NCI-H2196 treated with DMSO at 0.1 percent for 48 hours (cell line): ENCODE measurements around the gene ABI3BP.

ENCODE experiments used
- DNase-seq: peaks from one replicate; lab custom pipeline; 2025; ENCODE audit not compliant: unreplicated experiment; lab: John Stamatoyannopoulos, UW

Gene ABI3BP

DNA sequence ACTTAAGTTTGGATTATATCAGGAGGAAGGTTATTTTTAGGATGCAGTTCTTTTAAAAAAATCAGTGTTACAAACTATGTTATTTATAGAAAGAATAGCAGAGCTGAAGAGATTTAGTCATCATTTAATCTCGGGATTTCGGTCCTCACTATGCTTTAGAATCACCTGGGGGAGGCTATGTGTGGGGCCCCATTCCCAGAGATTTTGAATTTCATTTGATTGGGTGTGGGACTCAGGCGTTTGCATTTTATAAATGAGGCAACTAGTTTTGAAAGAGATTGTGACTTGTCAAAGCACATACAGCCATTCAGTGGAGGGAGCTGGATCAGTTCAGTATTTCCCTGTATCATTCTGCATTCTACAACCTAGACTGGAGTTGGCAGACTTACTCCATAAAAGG, 247.1 kb downstream of the ABI3BP start:
- DNase-seq = no peak

GRCh38 chr3:100745617-100746016, 247.6 kb downstream of the ABI3BP start:
- no peak for DNase-seq

GRCh38 chr3:100744671-100745070, 248.6 kb downstream of the ABI3BP start:
- no peak for DNase-seq

GRCh38 chr3:100743535-100743934, 249.7 kb downstream of the ABI3BP start:
- DNase-seq = no peak

- DNase-seq = no peak
These were observed 253.0 kb downstream of the ABI3BP start for GRCh38 chr3:100740207-100740606.

GRCh38 chr3:100737334-100737733, 255.9 kb downstream of the ABI3BP start:
- no peak for DNase-seq

DNA sequence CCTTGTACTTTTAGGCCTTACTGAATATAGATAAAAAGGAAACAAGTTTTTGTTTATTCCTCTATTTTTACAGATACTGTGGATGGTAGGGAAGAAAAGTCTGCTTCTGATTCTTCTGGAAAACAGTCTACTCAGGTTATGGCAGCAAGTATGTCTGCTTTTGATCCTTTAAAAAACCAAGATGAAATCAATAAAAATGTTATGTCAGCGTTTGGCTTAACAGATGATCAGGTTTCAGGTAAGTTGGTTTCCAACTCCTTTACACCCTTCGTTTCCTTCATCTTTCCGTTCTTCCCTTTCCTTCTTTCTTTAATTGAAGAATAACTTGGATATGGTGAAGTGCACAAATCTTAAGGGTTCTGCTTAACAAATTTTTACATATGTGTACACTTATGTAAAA, 260.8 kb downstream of the ABI3BP start:
- DNase-seq = no peak

- DNase-seq = no peak
These were observed 262.7 kb downstream of the ABI3BP start for GRCh38 chr3:100730524-100730923.

- no peak for DNase-seq
These were observed 266.5 kb downstream of the ABI3BP start for GRCh38 chr3:100726706-100727105.

DNA sequence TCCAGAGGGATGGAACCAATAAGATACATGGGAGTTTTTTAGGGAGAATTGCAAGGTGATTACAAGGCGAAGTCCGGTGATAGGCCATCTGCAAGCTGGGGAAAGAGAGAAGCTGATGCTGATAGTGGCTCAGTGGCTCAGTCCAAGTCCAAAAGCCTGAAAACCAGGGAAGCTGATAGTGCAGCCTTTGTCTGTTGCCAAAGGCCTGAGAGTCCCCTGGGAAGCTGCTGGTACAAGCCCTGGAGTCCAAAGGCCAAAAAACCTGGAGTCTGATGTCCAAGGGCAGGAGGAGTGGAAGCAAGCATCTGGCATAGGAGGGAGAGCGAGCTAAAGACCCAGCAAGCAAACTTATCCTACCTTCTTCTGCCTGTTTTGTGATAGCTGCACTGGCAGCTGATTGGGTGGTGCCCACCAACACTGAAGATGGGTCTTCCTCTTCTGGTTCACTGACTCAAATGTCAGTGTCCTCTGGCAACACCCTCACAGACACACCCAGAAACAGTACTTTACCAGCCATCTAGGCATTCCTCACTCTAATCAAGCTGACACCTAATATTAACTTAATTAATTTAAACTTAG, 267.2 kb downstream of the ABI3BP start:
- DNase-seq = no peak

- DNase-seq = no peak
These were observed 272.8 kb downstream of the ABI3BP start for GRCh38 chr3:100720426-100720825.

GRCh38 chr3:100719136-100719535, 274.1 kb downstream of the ABI3BP start:
- DNase-seq = no peak

DNA sequence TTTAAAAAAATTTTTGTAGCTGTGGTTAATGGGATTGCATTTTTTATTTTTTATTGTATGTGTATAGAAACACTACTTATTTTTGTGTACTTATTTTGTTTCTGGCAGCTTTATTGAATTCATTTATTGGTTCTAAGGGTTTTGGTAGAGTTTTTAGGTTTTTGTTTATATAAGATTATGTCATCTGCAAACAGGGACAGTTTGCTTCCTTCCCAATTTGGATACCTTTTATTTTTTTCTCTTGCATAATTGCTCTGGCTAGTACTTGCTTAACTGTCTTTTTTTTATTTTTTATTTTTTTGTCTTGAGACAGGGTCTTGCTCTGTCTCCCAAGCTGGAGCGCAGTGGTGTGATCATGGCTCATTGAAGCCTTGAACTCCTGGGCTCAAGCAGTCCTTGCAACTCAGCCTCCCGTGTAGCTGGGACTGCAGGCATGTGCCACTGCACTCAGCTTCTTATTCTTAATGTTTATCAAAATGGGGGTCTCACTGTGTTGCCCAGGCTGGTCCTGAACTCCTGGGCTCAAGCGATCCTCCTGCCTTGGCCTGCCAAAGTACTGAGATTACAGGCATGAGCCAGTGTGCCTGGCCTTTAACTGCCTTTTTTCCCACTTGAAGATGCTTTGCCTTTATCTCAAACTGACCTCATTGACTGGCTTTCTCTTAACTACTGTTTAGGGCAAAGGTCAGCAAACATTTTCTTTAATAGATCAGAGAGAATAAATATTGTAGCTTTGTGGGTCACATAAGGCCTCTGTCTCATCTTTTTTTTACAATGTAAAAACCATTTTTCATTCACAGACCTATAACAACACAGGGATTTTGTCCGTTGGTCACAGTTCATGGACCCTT, 275.4 kb downstream of the ABI3BP start:
- no peak for DNase-seq

DNA sequence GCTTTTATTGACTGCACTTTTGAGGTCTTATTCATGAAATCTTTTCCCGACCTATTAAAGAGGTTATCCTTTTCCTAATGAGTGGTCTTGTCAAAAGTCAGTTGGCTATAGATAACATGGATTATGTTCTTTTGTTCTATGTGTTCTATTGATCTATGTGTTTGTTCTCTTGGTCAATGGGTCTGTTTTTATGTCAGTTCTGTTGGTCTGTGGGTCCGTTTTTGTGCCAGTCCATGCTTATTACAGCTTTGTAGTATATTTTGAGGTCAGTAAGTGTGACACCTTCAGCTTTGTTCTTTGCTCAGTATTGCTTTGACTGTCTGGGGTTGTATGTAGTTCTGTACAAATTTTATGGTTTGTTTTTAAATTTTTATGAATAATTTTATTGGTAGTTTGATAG, 276.2 kb downstream of the ABI3BP start:
- DNase-seq = no peak

DNA sequence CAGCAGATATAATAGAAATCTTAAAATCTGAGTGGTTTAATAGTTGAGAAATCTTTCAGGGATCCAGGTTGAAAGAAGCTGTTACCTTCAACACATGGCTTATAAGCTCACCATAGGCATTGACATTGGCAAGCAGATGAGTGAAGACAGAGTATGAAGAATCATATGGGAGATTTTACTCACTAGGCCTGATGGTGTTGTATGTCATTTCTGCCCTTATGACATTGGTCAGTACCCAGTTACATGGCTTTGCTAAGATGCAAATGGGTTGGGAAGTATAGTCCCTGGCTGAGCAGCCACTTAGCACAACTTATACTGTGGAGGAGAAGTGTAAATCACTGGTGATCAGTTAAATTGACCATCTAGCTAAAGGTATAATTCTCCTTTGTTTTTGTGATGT, 278.0 kb downstream of the ABI3BP start:
- no peak for DNase-seq

DNA sequence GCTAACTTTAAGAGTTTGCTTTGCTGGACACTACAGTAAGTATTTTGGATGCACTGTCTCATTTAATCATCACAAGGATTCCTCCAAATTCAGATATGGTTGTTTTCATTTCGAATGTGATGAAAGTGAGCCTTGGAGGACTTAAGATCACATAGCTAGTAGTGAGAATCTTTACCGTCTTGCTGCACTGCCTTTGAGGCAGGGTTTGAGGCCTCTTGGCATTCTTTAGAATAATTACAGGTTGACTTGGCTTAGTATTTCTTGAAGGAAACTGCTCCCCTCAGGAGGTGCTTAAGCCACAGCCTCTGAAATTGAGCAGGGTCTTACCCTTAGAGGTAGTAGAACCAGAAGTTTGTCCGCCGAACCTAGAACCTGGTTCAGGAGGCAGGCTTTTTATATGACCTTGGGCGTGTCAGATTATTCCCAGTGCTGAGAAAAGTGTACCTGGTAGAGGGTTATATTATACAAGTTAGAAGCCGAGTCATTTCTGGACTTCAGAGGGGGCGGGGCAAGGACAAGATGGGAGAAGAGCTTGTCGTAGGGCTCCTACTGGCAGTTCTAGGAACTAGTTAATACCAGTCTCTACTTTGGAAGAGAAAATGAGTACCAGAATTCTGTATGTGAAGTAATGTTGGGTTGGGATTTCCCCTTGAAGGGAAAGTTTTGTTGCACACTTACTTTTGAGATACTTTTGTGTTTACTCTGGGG, 282.8 kb downstream of the ABI3BP start:
- DNase-seq = no peak

GRCh38 chr3:100709842-100710260, 283.4 kb downstream of the ABI3BP start:
- DNase-seq = no peak

GRCh38 chr3:100708989-100709841, 284.0 kb downstream of the ABI3BP start, which contains the start of gene TFG:
Gene TFG (plus strand): TSS chr3:100709494. CDS start chr3:100713686, 4,192 bp downstream.
- DNase-seq = peak; percentile 98

GRCh38 chr3:100708644-100708988, 284.6 kb downstream of the ABI3BP start:
- no peak for DNase-seq

- DNase-seq = no peak
These were observed 286.9 kb downstream of the ABI3BP start for GRCh38 chr3:100706365-100706764.

DNA sequence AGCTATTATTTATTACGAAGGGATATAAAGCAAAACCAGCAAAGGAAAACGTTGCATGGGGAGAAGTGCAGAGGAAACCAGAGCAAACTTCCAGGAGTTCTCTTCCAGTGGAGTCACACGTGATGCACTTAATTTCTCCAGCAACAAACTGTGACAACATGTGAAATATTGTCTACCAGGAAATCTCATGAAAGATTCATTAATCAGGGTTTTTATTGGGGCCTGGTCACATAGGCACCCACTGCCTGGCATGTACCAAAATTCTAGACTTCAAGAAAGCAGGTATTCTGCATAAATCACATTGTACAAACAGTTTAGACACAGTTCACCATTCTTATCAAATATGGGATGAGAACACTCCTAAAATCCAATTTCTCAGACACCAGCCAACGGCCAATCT, 289.4 kb downstream of the ABI3BP start:
- no peak for DNase-seq
